ENCODE results near the gene FAM83C.
A peak's percentile ranks its signal among the peaks of the same experiment; 100 is the strongest.

Gene FAM83C

GRCh38 chr20:35283441-35284266, 8.6 kb downstream of the FAM83C start:
- peak; percentile 40 for DNase-seq (ENCODE audit: low spot score)

GRCh38 chr20:35281506-35282101, 10.6 kb downstream of the FAM83C start:
- no peak for DNase-seq (ENCODE audit: low spot score)

- DNase-seq (ENCODE audit: low spot score): no peak
These were observed 11.7 kb downstream of the FAM83C start for GRCh38 chr20:35280523-35280922.

GRCh38 chr20:35279533-35280174, 12.6 kb downstream of the FAM83C start:
- no peak for DNase-seq (ENCODE audit: low spot score)

GRCh38 chr20:35279040-35279439, 13.2 kb downstream of the FAM83C start:
- DNase-seq (ENCODE audit: low spot score): no peak

GRCh38 chr20:35277531-35278395, 14.5 kb downstream of the FAM83C start, which contains the start of gene MMP24OS:
MMP24OS (minus strand) TSS chr20:35278122; CDS start chr20:35277929, 193 bp downstream.
- DNase-seq (ENCODE audit: low spot score): peak; percentile 94

- DNase-seq (ENCODE audit: low spot score): no peak
These were observed 15.1 kb downstream of the FAM83C start for GRCh38 chr20:35277127-35277526.

GRCh38 chr20:35276408-35276807, 15.8 kb downstream of the FAM83C start:
- DNase-seq (ENCODE audit: low spot score): no peak

GRCh38 chr20:35275741-35276251, 16.4 kb downstream of the FAM83C start:
- DNase-seq (ENCODE audit: low spot score): no peak

- no peak for DNase-seq (ENCODE audit: low spot score)
These were observed 17.8 kb downstream of the FAM83C start for GRCh38 chr20:35274172-35275092.

- DNase-seq (ENCODE audit: low spot score): no peak
These were observed 18.6 kb downstream of the FAM83C start for GRCh38 chr20:35273449-35274171.

- no peak for DNase-seq (ENCODE audit: low spot score)
These were observed 20.3 kb downstream of the FAM83C start for GRCh38 chr20:35271904-35272303.

- DNase-seq (ENCODE audit: low spot score): no peak
These were observed 20.9 kb downstream of the FAM83C start for GRCh38 chr20:35271073-35271882.

- no peak for DNase-seq (ENCODE audit: low spot score)
These were observed 22.0 kb downstream of the FAM83C start for GRCh38 chr20:35270021-35270902.

GRCh38 chr20:35269055-35269781, 23.0 kb downstream of the FAM83C start:
- DNase-seq (ENCODE audit: low spot score): peak; percentile 68

GRCh38 chr20:35267092-35267491, 25.1 kb downstream of the FAM83C start:
- no peak for DNase-seq (ENCODE audit: low spot score)

GRCh38 chr20:35264755-35265154, 27.5 kb downstream of the FAM83C start:
- DNase-seq (ENCODE audit: low spot score): no peak
